GM12864 (cell line): ENCODE measurements around the gene BCAR3.

Experiments used
- DNase-seq: peaks from one replicate; pipeline ENCODE4 v3.0.0-alpha.2; 2011; ENCODE audit warnings: low read depth
- H3K4me3 ChIP-seq: 2 replicates; pipeline ENCODE4 v1.5.1; 2011; ENCODE audit warnings: mild to moderate bottlenecking, low read depth, low read length, control low read depth
- TF ChIP-seq, protein P1 (sequence below): IDR thresholded peaks from 2 replicates; pipeline ENCODE4 v1.5.1; 2011; ENCODE audit warnings: low read depth, mild to moderate bottlenecking, moderate library complexity, low read length, control low read depth, inconsistent platforms; ENCODE audit errors: missing control alignments

Gene BCAR3

DNA sequence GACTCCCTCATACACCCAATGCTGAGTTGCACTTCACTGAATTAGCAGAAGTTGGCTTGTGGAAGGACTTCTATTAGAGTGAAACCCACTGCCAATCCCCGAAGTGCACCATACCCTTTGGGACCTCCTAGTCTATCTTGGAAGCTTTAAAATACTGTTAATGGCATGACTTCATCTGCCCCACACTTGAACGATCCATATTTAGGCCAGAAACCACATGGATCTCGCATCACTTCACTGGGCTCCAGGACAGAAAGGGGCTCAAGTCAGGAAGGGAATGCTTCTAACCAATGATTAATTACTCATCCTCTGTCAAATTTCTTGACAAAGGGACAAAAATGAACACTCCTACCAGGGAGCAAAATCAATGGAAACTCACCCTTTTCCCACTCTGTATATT lies 69.1 kb downstream of the BCAR3 start:
- no peak for DNase-seq
- no peak overlapping the region for H3K4me3 ChIP-seq
- TF ChIP-seq, protein P1, sequence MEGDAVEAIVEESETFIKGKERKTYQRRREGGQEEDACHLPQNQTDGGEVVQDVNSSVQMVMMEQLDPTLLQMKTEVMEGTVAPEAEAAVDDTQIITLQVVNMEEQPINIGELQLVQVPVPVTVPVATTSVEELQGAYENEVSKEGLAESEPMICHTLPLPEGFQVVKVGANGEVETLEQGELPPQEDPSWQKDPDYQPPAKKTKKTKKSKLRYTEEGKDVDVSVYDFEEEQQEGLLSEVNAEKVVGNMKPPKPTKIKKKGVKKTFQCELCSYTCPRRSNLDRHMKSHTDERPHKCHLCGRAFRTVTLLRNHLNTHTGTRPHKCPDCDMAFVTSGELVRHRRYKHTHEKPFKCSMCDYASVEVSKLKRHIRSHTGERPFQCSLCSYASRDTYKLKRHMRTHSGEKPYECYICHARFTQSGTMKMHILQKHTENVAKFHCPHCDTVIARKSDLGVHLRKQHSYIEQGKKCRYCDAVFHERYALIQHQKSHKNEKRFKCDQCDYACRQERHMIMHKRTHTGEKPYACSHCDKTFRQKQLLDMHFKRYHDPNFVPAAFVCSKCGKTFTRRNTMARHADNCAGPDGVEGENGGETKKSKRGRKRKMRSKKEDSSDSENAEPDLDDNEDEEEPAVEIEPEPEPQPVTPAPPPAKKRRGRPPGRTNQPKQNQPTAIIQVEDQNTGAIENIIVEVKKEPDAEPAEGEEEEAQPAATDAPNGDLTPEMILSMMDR = no peak

DNA sequence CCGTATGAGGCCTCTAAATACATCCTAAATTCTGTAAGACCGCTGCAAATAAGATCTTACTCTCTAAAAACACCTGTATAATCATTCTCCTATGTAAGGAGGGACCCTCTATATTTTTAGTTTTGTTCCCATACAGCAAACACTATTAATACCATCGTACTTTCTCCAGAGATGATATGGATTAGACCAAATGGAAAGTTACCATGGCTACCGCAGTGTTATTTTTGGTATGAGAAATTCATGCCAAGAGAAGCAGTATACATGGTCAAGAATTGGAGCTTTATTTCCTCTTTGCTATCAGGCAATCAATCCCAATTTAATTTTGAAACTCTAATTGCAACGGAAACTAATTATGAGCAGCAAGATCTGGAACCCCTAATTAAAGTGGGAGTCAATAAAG lies 70.0 kb downstream of the BCAR3 start:
- DNase-seq = no peak
- H3K4me3 ChIP-seq = no peak overlapping the region
- TF ChIP-seq, protein P1 = no peak

DNA sequence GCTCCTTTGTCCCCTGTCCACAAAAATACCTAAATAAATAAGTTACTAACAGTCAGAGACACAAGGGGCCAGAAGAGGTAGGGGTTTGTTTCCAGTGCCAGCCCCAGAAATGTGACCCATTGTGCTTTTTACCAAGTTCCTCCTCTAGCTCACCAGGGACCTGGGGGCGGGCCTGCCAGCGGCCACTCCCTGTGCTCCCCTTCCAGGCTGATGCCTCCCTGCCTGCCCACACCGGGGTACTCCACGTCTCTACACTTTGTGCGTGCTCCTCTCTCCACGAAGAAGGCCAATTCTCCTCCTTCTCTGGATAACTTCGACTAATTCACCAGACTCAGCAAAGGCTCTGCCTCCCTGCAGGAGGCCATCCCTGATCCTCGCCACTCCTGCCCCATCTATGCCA lies 72.1 kb downstream of the BCAR3 start:
- TF ChIP-seq, protein P1 = no peak
- H3K4me3 ChIP-seq = no peak overlapping the region
- DNase-seq = no peak

DNA sequence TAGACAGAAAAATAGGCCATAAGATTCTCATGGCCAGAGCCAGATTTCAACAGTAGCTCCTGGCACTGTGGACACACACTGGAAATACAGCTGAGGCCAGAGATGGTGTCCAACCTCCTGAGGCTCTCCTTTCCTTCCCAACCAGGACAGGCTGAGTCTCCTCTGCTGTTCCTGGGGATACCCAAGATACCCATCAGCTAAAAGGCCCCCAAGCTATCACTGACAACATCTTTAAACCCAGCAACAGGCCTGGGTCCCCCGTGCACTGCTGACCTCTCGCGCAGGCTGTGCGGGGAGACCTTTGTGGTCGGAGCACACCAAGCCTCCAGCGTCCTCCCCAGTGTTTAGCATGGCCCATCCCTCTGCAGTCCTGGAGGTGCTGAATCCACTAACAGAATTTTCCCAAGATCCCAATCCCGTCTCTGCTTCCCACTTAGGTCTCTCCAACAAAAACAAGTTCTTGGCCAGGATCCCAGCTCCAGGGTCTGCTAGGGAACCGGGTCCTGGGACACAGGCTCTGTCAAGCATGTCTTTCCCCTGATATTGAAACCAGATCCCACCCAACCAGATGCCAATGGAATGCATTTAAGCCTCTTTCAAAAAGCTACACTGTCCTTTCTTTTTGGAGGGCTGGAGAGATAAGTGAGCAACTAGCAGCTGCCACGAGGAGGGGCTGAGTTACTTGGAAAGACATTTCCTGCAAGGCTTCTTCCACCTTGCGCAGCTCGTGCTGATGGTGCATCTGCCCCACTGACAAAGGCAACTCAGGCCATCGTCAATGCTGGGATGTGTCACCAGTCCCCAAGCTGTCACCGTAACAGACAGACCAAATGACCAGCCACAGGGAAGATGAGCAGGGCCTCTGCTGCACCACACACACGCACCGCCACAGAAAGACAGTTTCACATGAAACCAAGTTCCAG lies 73.2 kb downstream of the BCAR3 start:
- TF ChIP-seq, protein P1 = no peak
- DNase-seq = no peak
- H3K4me3 ChIP-seq = no peak overlapping the region

DNA sequence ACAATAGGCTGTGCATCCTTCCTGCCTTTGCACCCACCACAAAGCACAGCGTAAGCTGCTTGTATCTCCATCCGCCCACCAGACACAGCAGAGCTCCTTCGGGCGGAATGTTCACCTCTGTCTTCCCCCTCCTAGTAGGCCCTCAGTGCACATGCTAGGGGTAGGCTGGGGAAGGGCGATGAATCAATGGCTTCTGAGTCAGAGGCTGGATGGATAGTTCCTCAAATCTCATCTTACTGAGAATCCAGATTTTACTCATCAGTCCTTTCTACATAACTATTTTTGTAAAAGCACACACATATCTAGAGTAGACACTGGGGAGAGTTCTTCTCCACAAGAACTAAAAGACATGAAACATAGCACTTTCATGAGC lies 73.8 kb downstream of the BCAR3 start:
- DNase-seq = no peak
- H3K4me3 ChIP-seq = no peak overlapping the region
- TF ChIP-seq, protein P1 = no peak

DNA sequence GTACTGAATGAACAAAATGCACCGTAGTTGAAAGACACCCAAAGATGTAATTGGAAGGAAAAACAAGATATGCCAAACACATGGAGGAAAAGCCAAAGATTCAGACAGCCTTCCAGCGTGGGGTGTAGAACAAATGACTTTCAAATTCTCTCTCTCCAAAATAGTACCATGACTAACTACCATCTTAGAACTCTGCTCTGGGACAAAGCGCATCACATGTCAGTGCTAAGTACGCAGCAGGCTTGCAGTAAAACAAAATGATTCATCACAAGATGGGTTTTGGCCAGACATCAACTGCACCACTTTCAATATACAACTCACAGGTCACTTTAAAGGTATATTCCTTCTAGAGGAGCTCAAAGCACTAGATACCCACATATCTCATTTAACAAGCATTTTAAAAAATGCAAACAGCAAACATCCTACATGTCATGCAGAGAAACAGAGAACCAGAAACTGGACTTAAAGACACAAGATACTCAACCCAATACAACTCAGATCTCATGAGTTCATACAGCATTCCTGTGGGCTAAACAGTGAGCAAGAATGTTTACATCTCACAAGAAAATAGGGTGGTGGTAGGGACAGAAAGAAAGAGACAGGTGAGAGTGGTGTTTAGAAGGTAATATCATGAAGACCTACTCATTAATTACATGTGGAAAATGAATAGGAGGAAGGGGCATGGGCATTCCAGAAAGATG lies 75.7 kb downstream of the BCAR3 start:
- TF ChIP-seq, protein P1 = no peak
- no peak for DNase-seq
- H3K4me3 ChIP-seq = no peak overlapping the region
